Measurements from ENCODE around the gene ERC2.

DNA sequence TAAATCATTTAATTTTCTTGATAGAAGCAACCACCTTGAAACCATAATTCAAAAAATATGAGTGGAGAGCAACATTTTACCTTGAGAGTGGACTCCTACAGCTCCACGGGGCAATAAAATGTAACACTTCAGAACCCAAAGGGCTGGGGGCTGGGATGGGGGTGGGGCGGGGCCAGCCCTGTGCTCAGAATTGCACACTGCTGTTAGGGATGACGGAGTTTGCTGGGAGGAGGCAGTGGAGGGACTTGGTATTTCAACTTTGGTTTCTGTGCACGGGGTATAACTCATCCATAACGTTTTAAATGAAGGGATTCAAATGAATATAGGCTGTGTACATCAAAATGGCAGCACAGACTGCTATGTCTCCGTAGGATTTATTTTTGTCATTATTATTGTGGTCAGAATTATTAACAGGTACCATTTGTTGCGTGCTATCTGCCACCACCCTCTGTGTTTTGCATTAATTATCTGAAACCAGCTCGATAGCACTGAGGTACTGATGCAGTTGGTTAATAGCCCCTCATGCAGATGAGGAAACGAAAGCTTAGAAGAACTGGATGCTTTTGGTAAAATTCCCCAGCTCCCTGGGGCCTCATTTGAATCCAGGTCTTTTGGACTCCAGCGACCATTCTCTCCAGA, 951.8 kb downstream of the ERC2 start:
- TF ChIP-seq, protein P1, sequence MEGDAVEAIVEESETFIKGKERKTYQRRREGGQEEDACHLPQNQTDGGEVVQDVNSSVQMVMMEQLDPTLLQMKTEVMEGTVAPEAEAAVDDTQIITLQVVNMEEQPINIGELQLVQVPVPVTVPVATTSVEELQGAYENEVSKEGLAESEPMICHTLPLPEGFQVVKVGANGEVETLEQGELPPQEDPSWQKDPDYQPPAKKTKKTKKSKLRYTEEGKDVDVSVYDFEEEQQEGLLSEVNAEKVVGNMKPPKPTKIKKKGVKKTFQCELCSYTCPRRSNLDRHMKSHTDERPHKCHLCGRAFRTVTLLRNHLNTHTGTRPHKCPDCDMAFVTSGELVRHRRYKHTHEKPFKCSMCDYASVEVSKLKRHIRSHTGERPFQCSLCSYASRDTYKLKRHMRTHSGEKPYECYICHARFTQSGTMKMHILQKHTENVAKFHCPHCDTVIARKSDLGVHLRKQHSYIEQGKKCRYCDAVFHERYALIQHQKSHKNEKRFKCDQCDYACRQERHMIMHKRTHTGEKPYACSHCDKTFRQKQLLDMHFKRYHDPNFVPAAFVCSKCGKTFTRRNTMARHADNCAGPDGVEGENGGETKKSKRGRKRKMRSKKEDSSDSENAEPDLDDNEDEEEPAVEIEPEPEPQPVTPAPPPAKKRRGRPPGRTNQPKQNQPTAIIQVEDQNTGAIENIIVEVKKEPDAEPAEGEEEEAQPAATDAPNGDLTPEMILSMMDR (IDR thresholded peaks at IDR 0.05), result no peak
- TF ChIP-seq POLR2A (IDR thresholded peaks at IDR 0.05), result no peak
